Amniotic stem cell (primary cell): Measurements from ENCODE around the gene ETV4.
"Not testable (repeated sequence)": the region's sequence is repeated elsewhere in the genome, so short reads cannot be mapped to it uniquely, and the experiment has no call there.

ENCODE experiments used
- DNase-seq: peaks from one replicate; lab custom pipeline; 2025; lab: John Stamatoyannopoulos, UW

The ETV4 gene

DNA sequence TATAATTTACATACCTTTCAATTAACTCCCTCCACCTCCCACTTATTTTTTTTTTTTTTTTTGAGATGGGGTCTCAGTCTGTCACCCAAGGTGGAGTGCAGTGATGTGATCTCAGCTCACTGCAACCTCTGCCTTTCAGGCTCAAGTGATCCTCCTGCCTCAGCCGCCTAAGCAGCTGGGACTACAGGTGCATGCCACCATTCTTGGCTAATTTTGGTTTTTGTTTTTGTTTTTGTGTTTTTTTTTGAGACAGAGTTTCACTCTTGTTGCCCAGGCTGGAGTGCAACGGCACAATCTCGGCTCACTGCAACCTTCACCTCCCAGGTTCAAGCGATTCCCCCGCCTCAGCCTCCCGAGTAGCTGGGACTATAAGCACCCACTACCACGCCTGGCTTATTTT, 36.7 kb downstream of the ETV4 start:
- not testable (repeated sequence) for DNase-seq

GRCh38 chr17:43490621-43491020, 55.5 kb downstream of the ETV4 start:
- no peak for DNase-seq

GRCh38 chr17:43483674-43484551, 62.2 kb downstream of the ETV4 start, which contains the start of gene DHX8:
Gene DHX8, plus strand, starts transcription at chr17:43483975. Its CDS starts 63 bp downstream, at chr17:43484038.
- peak; percentile 99 for DNase-seq

DNA sequence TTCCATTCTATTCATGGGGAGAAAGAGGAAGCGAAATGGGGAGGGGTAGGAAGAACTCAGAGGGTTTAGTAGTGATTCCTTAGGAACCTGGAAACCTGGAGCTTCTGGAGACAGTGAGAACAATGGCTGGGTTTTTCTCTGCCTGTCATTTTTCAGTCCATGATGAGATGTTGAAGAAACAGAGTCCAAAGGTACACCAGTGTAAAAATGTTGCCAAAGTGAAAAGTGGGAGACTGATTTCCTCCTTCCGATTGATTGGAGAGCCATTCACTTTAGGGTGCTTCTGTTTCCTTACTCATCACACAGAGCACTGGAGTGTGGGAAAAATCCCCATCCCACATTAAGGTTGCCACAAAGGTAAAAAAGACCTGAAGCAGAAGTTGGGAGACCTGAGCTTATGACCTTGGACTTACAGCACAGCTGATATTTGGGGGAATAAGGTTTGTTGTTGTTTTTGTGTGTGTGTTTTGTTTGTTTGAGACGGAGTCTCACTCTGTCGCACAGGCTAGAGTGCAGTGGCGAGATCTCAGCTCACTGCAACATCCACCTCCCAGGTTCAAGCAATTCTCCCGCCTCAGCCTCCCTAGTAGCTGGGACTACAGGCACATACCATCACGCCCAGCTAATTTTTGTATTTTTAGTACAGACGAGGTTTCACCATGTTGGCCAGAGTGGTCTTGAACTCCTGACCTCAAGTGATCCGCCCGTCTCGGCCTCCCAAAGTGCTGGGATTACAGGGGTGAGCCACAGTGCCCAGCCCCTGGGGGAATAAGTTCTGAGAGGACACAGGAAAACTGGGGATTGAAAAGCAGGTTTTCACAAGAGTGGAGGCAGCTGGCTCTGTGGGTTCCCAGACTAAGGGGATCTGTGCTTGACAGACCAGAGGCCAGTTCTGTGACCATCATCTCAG, 63.8 kb downstream of the ETV4 start:
- no peak for DNase-seq

- DNase-seq: no peak
Measured at GRCh38 chr17:43479948-43480347, 66.2 kb downstream of the ETV4 start.
